GM12878 (cell line): ENCODE measurements around the gene RPS6KA2. TPM values are rescaled to one million over a fixed set of nuclear protein-coding genes. Genes with fewer than 3 reads are reported as not detected.

ENCODE experiments used
- ATAC-seq: fragments of 200-7000 bp; cut with Tn5 transposase; 3 replicates; pipeline ENCODE4 v1.9.1; 2020; ENCODE audit warnings: mild to moderate bottlenecking, moderate library complexity
- BruUV-seq: library from RNA; stranded (reverse); fragments of 400-500 nt; replicated peaks from 2 replicates; lab custom pipeline; 2021; lab: Mats Ljungman, UMichigan
- CTCF ChIA-PET: fragments of 300-600 bp; sonication (Branson Sonifier 250); formaldehyde crosslinking; extraction: SDS; loops from one replicate; lab custom pipeline; 2021; ENCODE audit warnings: inconsistent platforms; lab: Yijun Ruan, JAX
- POLR2A ChIA-PET: fragments of 350-600 bp; formaldehyde crosslinking; extraction: SDS; loops from one replicate; lab custom pipeline; 2021; ENCODE audit warnings: inconsistent platforms; lab: Charles Lee
- RAD21 ChIA-PET: fragments of 300-600 bp; sonication (Branson Sonifier 250); formaldehyde crosslinking; loops from one replicate; lab custom pipeline; 2023; ENCODE audit warnings: antibody characterized with exemption; ENCODE audit not compliant: unreplicated experiment; lab: Charles Lee
- SMC1A ChIA-PET: fragments of 300-600 bp; sonication (Branson Sonifier 250); formaldehyde crosslinking; loops from one replicate; lab custom pipeline; 2023; ENCODE audit not compliant: unreplicated experiment, uncharacterized antibody; lab: Charles Lee
- DNase-seq: peaks from one replicate; pipeline ENCODE4 v3.0.0-alpha.2; 2011; ENCODE audit warnings: low read depth, low spot score
- FAIRE-seq: peaks from 3 replicates; lab custom pipeline; 2011; peaks lifted over from hg19 to GRCh38; lab: Jason Lieb, UNC
- H2AFZ ChIP-seq: 2 replicates; pipeline ENCODE4 v1.6.0; 2011; ENCODE audit warnings: low read depth, low read length, control low read depth; ENCODE audit not compliant: control insufficient read depth
- H3K27ac ChIP-seq: 2 replicates; pipeline ENCODE4 v1.5.1; 2011; ENCODE audit warnings: control low read depth; ENCODE audit not compliant: control insufficient read depth, insufficient read depth
- H3K27me3 ChIP-seq, 2 experiments: replicated peaks in 1 of 2; 2 replicates each; pipeline versions ENCODE4 v1.6.0 to v1.6.1; 2011; ENCODE audit warnings: low read length in 1 of 2; ENCODE audit not compliant: control insufficient read depth in 2 of 2, insufficient read depth in 2 of 2
- H3K36me3 ChIP-seq, 2 experiments: 2 replicates each; pipeline ENCODE4 v1.5.1; 2011; ENCODE audit warnings: low read length in 1 of 2; ENCODE audit not compliant: control insufficient read depth in 2 of 2, insufficient read depth in 2 of 2
- H3K4me1 ChIP-seq: 2 replicates; pipeline ENCODE4 v1.6.1; 2011; ENCODE audit warnings: mild to moderate bottlenecking, low read length, moderate library complexity, mixed read lengths; ENCODE audit not compliant: control insufficient read depth, insufficient read depth
- H3K4me2 ChIP-seq: 2 replicates; pipeline ENCODE4 v1.6.0; 2011; ENCODE audit warnings: control low read depth; ENCODE audit not compliant: control insufficient read depth, insufficient read depth
- H3K4me3 ChIP-seq: fragments of 200-600 bp; sonication (generic); 2 replicates; pipeline ENCODE4 v1.5.1; 2016
- H3K79me2 ChIP-seq: 2 replicates; pipeline ENCODE4 v1.6.0; 2011; ENCODE audit warnings: low read length; ENCODE audit not compliant: control insufficient read depth, insufficient read depth
- H3K9ac ChIP-seq: 2 replicates; pipeline ENCODE4 v1.8.0; 2011; ENCODE audit warnings: low read length, control low read depth, mixed read lengths; ENCODE audit not compliant: control insufficient read depth, insufficient read depth
- H3K9me3 ChIP-seq: replicated peaks from 3 replicates; pipeline ENCODE4 v1.5.1; 2011; ENCODE audit warnings: mild to moderate bottlenecking, low read length; ENCODE audit not compliant: control insufficient read depth, insufficient read depth
- H4K20me1 ChIP-seq: 2 replicates; pipeline ENCODE4 v1.6.0; 2011; ENCODE audit not compliant: control insufficient read depth, insufficient read depth
- BCL11A ChIP-seq: IDR thresholded peaks from 2 replicates; pipeline ENCODE4 v1.6.1; 2011; ENCODE audit warnings: low read depth, low read length
- BCL3 ChIP-seq: IDR thresholded peaks from 2 replicates; pipeline ENCODE4 v1.6.1; 2011; ENCODE audit warnings: borderline replicate concordance, low read depth, mild to moderate bottlenecking, moderate library complexity, low read length; ENCODE audit not compliant: insufficient read depth, poor library complexity, severe bottlenecking
- CBFB ChIP-seq: IDR thresholded peaks from 2 replicates; pipeline ENCODE4 v1.6.1; 2016; ENCODE audit warnings: antibody characterized with exemption, low read depth
- CBX3 ChIP-seq: fragments of 200-600 bp; sonication (generic); IDR thresholded peaks from 2 replicates; pipeline ENCODE4 v1.6.1; 2016; ENCODE audit warnings: low read depth, borderline replicate concordance
- CTCF ChIP-seq, 3 experiments: IDR thresholded peaks in 2 of 3; conservative IDR thresholded peaks in 1 of 3; 2 replicates each; pipeline ENCODE4 v1.5.1; 2011; ENCODE audit warnings: low read depth in 3 of 3, low read length in 3 of 3, mild to moderate bottlenecking in 3 of 3, control low read depth in 2 of 3, moderate library complexity in 2 of 3, inconsistent platforms in 1 of 3, mixed read lengths in 1 of 3; ENCODE audit not compliant: control insufficient read depth in 2 of 3, insufficient read depth in 1 of 3; ENCODE audit errors: extremely low read depth in 1 of 3
- EGR1 ChIP-seq, 2 experiments: IDR thresholded peaks; 1 replicate in 1 of 2; 2 replicates in 1 of 2; pipeline ENCODE4 v1.6.1; 2011 to 2012; ENCODE audit warnings: low read depth in 2 of 2, low read length in 2 of 2, borderline replicate concordance in 1 of 2, mild to moderate bottlenecking in 1 of 2, moderate library complexity in 1 of 2
- HCFC1 ChIP-seq: fragments of 150-350 bp; IDR thresholded peaks from 2 replicates; pipeline ENCODE4 v1.6.1; 2014; ENCODE audit warnings: low read length
- MEF2A ChIP-seq: IDR thresholded peaks from 2 replicates; pipeline ENCODE4 v1.6.1; 2011; ENCODE audit warnings: low read depth, mild to moderate bottlenecking, low read length, moderate library complexity; ENCODE audit not compliant: insufficient read depth
- NBN ChIP-seq: fragments of 450-650 bp; IDR thresholded peaks from 2 replicates; pipeline ENCODE4 v1.6.1; 2016
- TARDBP ChIP-seq: IDR thresholded peaks from 2 replicates; pipeline ENCODE4 v1.6.1; 2016; ENCODE audit warnings: borderline replicate concordance
- ZBTB11 ChIP-seq: fragments of 450-650 bp; formaldehyde crosslinking; IDR thresholded peaks from 2 replicates; pipeline ENCODE4 v1.5.0; 2022; ENCODE audit warnings: mild to moderate bottlenecking, missing genetic modification characterization
- WGBS: methylation state at CpG from one replicate; pipeline ENCODE4 v1.1.6; 2016; ENCODE audit warnings: low lambda C conversion rate; ENCODE audit not compliant: insufficient replicate concordance, insufficient coverage; ENCODE audit errors: missing lambda C conversion rate; 5-methylcytosine and 5-hydroxymethylcytosine counted together
- in situ Hi-C: fragments of 300-500 bp; cut with MboI; formaldehyde crosslinking; loops from 9 replicates; pipeline ENCODE4 v1.14.3; 2018; ENCODE audit warnings: mixed read lengths
- intact Hi-C: fragments of 100-400 bp; cut with micrococcal nuclease; formaldehyde crosslinking; loops from one replicate; pipeline ENCODE4 v1.14.2; 2022; ENCODE audit not compliant: unreplicated experiment
- polyA plus RNA-seq, 11 experiments: library from polyadenylated mRNA; depleted of rRNA in 4 of 11; unstranded in 6 of 11; stranded (reverse) in 5 of 11; fragments of >200 nt; fragmentation: Nextera tagmentation in 4 of 11; fragmentation: Illumina TruSeq in 1 of 11; extraction: Ambion mirVana in 4 of 11; extraction: Trizol in 1 of 11; gene quantifications; 1 replicate in 1 of 11; 2 replicates in 10 of 11; pipeline versions ENCODE4 v1.2.1 to v1.2.3, GENCODE V29; 2011 to 2016; ENCODE audit warnings: inconsistent platforms in 2 of 11, missing spikeins in 2 of 11, low read depth in 1 of 11
- total RNA-seq, 4 experiments: library from RNA; depleted of rRNA in 3 of 4; stranded (reverse); fragments of >200 nt in 3 of 4; fragmentation: Illumina TruSeq in 1 of 4; extraction: Trizol in 1 of 4; gene quantifications; 2 replicates each; pipeline versions ENCODE4 v1.2.1 to v1.2.3, GENCODE V29; 2013 to 2021
- TF ChIP-seq, protein P1 (sequence below): fragments of 450-650 bp; IDR thresholded peaks from 2 replicates; pipeline ENCODE4 v1.6.1; 2016; ENCODE audit warnings: mild to moderate bottlenecking, moderate library complexity, borderline replicate concordance
- TF ChIP-seq, protein P2 (sequence below): IDR thresholded peaks from 2 replicates; pipeline ENCODE4 v1.6.1; 2011; ENCODE audit warnings: borderline replicate concordance, low read depth, mild to moderate bottlenecking, moderate library complexity, mixed read lengths, low read length; ENCODE audit not compliant: insufficient read depth; ENCODE audit errors: extremely low read length

The RPS6KA2 gene
- total and polyA plus RNA-seq, 10 of the 15 experiments (the other 5 are each of a cell fraction or from before 2014, with no cell fraction given) = 0.02 to 1.0 (median 0.22) TPM; not detected in 1

- POLR2A ChIA-PET = no interaction called here
- no TSS peak for BruUV-seq
- CTCF ChIA-PET = no interaction called here
- H3K9ac ChIP-seq = no peak overlapping the region
- no peak for DNase-seq
- H3K27ac ChIP-seq = no peak overlapping the region
- H2AFZ ChIP-seq = no peak overlapping the region
- no peaks in the 10 kb centered on the region for H3K27me3 ChIP-seq
- whole genome bisulfite sequencing = 56% methylated on average over 10 of the region's 10 CpGs
- no peak overlapping the region for H3K4me2 ChIP-seq
- peaks cover 16% of the 10 kb centered on the region for H3K4me1 ChIP-seq
- in situ Hi-C loops = no loop called here
- FAIRE-seq = no peak
- SMC1A ChIA-PET = no interaction called here
- intact Hi-C loops = no loop called here
- H3K79me2 ChIP-seq = no peaks in the 10 kb centered on the region
- H4K20me1 ChIP-seq = no peaks in the 10 kb centered on the region
- no peaks in the 10 kb centered on the region for H3K9me3 ChIP-seq
- no peak overlapping the region for H3K4me3 ChIP-seq
- H3K36me3 ChIP-seq = no peaks in the 10 kb centered on the region
- ATAC-seq = no peak
- RAD21 ChIA-PET = no interaction called here
- no peak for TF ChIP-seq CTCF (IDR thresholded peaks at IDR 0.05 in 2 of 3, conservative IDR thresholded peaks at IDR 0.05 in 1 of 3; ENCODE audit: control insufficient read depth in 2 of 3, extremely low read depth in 1 of 3, insufficient read depth in 1 of 3, low read depth in 3 of 3, low read length in 3 of 3)
- TF ChIP-seq NBN = no peak
- TF ChIP-seq MEF2A = no peak
- TF ChIP-seq, protein P1, sequence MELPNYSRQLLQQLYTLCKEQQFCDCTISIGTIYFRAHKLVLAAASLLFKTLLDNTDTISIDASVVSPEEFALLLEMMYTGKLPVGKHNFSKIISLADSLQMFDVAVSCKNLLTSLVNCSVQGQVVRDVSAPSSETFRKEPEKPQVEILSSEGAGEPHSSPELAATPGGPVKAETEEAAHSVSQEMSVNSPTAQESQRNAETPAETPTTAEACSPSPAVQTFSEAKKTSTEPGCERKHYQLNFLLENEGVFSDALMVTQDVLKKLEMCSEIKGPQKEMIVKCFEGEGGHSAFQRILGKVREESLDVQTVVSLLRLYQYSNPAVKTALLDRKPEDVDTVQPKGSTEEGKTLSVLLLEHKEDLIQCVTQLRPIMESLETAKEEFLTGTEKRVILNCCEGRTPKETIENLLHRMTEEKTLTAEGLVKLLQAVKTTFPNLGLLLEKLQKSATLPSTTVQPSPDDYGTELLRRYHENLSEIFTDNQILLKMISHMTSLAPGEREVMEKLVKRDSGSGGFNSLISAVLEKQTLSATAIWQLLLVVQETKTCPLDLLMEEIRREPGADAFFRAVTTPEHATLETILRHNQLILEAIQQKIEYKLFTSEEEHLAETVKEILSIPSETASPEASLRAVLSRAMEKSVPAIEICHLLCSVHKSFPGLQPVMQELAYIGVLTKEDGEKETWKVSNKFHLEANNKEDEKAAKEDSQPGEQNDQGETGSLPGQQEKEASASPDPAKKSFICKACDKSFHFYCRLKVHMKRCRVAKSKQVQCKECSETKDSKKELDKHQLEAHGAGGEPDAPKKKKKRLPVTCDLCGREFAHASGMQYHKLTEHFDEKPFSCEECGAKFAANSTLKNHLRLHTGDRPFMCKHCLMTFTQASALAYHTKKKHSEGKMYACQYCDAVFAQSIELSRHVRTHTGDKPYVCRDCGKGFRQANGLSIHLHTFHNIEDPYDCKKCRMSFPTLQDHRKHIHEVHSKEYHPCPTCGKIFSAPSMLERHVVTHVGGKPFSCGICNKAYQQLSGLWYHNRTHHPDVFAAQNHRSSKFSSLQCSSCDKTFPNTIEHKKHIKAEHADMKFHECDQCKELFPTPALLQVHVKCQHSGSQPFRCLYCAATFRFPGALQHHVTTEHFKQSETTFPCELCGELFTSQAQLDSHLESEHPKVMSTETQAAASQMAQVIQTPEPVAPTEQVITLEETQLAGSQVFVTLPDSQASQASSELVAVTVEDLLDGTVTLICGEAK = no peak
- TF ChIP-seq CBFB = no peak
- TF ChIP-seq, protein P2, sequence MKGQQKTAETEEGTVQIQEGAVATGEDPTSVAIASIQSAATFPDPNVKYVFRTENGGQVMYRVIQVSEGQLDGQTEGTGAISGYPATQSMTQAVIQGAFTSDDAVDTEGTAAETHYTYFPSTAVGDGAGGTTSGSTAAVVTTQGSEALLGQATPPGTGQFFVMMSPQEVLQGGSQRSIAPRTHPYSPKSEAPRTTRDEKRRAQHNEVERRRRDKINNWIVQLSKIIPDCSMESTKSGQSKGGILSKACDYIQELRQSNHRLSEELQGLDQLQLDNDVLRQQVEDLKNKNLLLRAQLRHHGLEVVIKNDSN = no peak
- no peak for TF ChIP-seq BCL3
- no peak for TF ChIP-seq ZBTB11
- no peak for TF ChIP-seq EGR1 (IDR thresholded peaks at IDR 0.05; ENCODE audit: borderline replicate concordance in 1 of 2, low read depth in 2 of 2, low read length in 2 of 2)
- TF ChIP-seq HCFC1 = no peak
- no peak for TF ChIP-seq TARDBP
- TF ChIP-seq CBX3 = no peak
- no peak for TF ChIP-seq BCL11A
Observed at GRCh38 chr6:166544296-166544605, 82.8 kb downstream of the RPS6KA2 start.
